ENCODE data around the gene CDH10.

The CDH10 gene

GRCh38 chr5:24602188-24602587 lies 42.6 kb downstream of the CDH10 start:
- DNase-seq (ENCODE audit: low read depth in 2 of 2, low spot score in 1 of 2), result no peak

GRCh38 chr5:24598956-24599355 lies 45.8 kb downstream of the CDH10 start:
- no peak for DNase-seq (ENCODE audit: low read depth in 2 of 2, low spot score in 1 of 2)

GRCh38 chr5:24595329-24595728 lies 49.4 kb downstream of the CDH10 start:
- no peak for DNase-seq (ENCODE audit: low read depth in 2 of 2, low spot score in 1 of 2)

- DNase-seq (ENCODE audit: low read depth in 2 of 2, low spot score in 1 of 2), result no peak
These were observed 53.4 kb downstream of the CDH10 start for GRCh38 chr5:24591426-24591825.

GRCh38 chr5:24589566-24589965 lies 55.2 kb downstream of the CDH10 start:
- no peak for DNase-seq (ENCODE audit: low read depth in 2 of 2, low spot score in 1 of 2)

- DNase-seq (ENCODE audit: low read depth in 2 of 2, low spot score in 1 of 2), result no peak
These were observed 59.0 kb downstream of the CDH10 start for GRCh38 chr5:24585751-24586150.

- DNase-seq (ENCODE audit: low read depth in 2 of 2, low spot score in 1 of 2), result no peak
These were observed 73.5 kb downstream of the CDH10 start for GRCh38 chr5:24571302-24571701.

GRCh38 chr5:24566933-24567332 lies 77.8 kb downstream of the CDH10 start:
- DNase-seq (ENCODE audit: low read depth in 2 of 2, low spot score in 1 of 2), result no peak

GRCh38 chr5:24555229-24555628 lies 89.5 kb downstream of the CDH10 start:
- DNase-seq (ENCODE audit: low read depth in 2 of 2, low spot score in 1 of 2), result no peak

GRCh38 chr5:24547132-24547531 lies 97.6 kb downstream of the CDH10 start:
- no peak for DNase-seq (ENCODE audit: low read depth in 2 of 2, low spot score in 1 of 2)

GRCh38 chr5:24539613-24540012 lies 105.2 kb downstream of the CDH10 start:
- no peak for DNase-seq (ENCODE audit: low read depth in 2 of 2, low spot score in 1 of 2)

- DNase-seq (ENCODE audit: low read depth in 2 of 2, low spot score in 1 of 2), result no peak
These were observed 106.4 kb downstream of the CDH10 start for GRCh38 chr5:24538346-24538745.

GRCh38 chr5:24535646-24536045 lies 109.1 kb downstream of the CDH10 start:
- DNase-seq (ENCODE audit: low read depth in 2 of 2, low spot score in 1 of 2), result no peak

- DNase-seq (ENCODE audit: low read depth in 2 of 2, low spot score in 1 of 2), result no peak
These were observed 113.9 kb downstream of the CDH10 start for GRCh38 chr5:24530906-24531305.

GRCh38 chr5:24525414-24525813 lies 119.4 kb downstream of the CDH10 start:
- DNase-seq (ENCODE audit: low read depth in 2 of 2, low spot score in 1 of 2), result no peak

GRCh38 chr5:24512423-24512822 lies 132.4 kb downstream of the CDH10 start:
- DNase-seq (ENCODE audit: low read depth in 2 of 2, low spot score in 1 of 2), result no peak

- DNase-seq (ENCODE audit: low read depth in 2 of 2, low spot score in 1 of 2), result no peak
These were observed 134.2 kb downstream of the CDH10 start for GRCh38 chr5:24510523-24510988.

GRCh38 chr5:24509943-24510342 lies 134.8 kb downstream of the CDH10 start:
- DNase-seq (ENCODE audit: low read depth in 2 of 2, low spot score in 1 of 2), result no peak

- no peak for DNase-seq (ENCODE audit: low read depth in 2 of 2, low spot score in 1 of 2)
These were observed 139.5 kb downstream of the CDH10 start for GRCh38 chr5:24505258-24505657.

- DNase-seq (ENCODE audit: low read depth in 2 of 2, low spot score in 1 of 2), result no peak
These were observed 147.1 kb downstream of the CDH10 start for GRCh38 chr5:24497591-24498157.

GRCh38 chr5:24497145-24497544 lies 147.6 kb downstream of the CDH10 start:
- no peak for DNase-seq (ENCODE audit: low read depth in 2 of 2, low spot score in 1 of 2)

GRCh38 chr5:24496268-24496667 lies 148.5 kb downstream of the CDH10 start:
- no peak for DNase-seq (ENCODE audit: low read depth in 2 of 2, low spot score in 1 of 2)

GRCh38 chr5:24492229-24492628 lies 152.5 kb downstream of the CDH10 start:
- DNase-seq (ENCODE audit: low read depth in 2 of 2, low spot score in 1 of 2), result no peak

- DNase-seq (ENCODE audit: low read depth in 2 of 2, low spot score in 1 of 2), result no peak
These were observed 153.3 kb downstream of the CDH10 start for GRCh38 chr5:24491490-24491889.

All from stimulated activated CD8-positive, alpha-beta memory T cell treated with anti-CD3 and anti-CD28 coated beads, Interleukin-4, amount 100 ng/mL, for 1 hour (primary cell).